GM21576 (cell line): ENCODE measurements around the gene NR3C2.

ENCODE experiments used
- ATAC-seq: cut with Tn5 transposase; IDR thresholded peaks from one replicate; pipeline ENCODE4 v1.9.1; 2021; ENCODE audit warnings: mild to moderate bottlenecking, moderate library complexity; ENCODE audit not compliant: unreplicated experiment

Gene NR3C2

GRCh38 chr4:148118179-148118578 is 324.0 kb downstream of the NR3C2 start:
- no peak for ATAC-seq

- ATAC-seq: no peak
These were observed 325.2 kb downstream of the NR3C2 start for GRCh38 chr4:148116969-148117368.

GRCh38 chr4:148116264-148116663 is 325.9 kb downstream of the NR3C2 start:
- ATAC-seq: no peak

GRCh38 chr4:148114436-148114835 is 327.8 kb downstream of the NR3C2 start:
- no peak for ATAC-seq

GRCh38 chr4:148112231-148112982 is 329.8 kb downstream of the NR3C2 start:
- no peak for ATAC-seq

- ATAC-seq: no peak
These were observed 332.0 kb downstream of the NR3C2 start for GRCh38 chr4:148110169-148110568.

- ATAC-seq: no peak
These were observed 333.0 kb downstream of the NR3C2 start for GRCh38 chr4:148109216-148109615.

GRCh38 chr4:148108766-148109165 is 333.4 kb downstream of the NR3C2 start:
- ATAC-seq: no peak

- ATAC-seq: no peak
These were observed 338.4 kb downstream of the NR3C2 start for GRCh38 chr4:148103597-148104355.

- no peak for ATAC-seq
These were observed 340.4 kb downstream of the NR3C2 start for GRCh38 chr4:148101790-148102189.

- no peak for ATAC-seq
These were observed 341.0 kb downstream of the NR3C2 start for GRCh38 chr4:148101235-148101634.

- no peak for ATAC-seq
These were observed 344.4 kb downstream of the NR3C2 start for GRCh38 chr4:148097801-148098200.

GRCh38 chr4:148095346-148095923 is 346.8 kb downstream of the NR3C2 start:
- ATAC-seq: no peak

- no peak for ATAC-seq
These were observed 348.1 kb downstream of the NR3C2 start for GRCh38 chr4:148094149-148094548.

- no peak for ATAC-seq
These were observed 349.1 kb downstream of the NR3C2 start for GRCh38 chr4:148093065-148093464.

GRCh38 chr4:148092316-148093014 is 349.7 kb downstream of the NR3C2 start:
- ATAC-seq: no peak

GRCh38 chr4:148091896-148092295 is 350.3 kb downstream of the NR3C2 start:
- ATAC-seq: no peak

- ATAC-seq: no peak
These were observed 351.4 kb downstream of the NR3C2 start for GRCh38 chr4:148090503-148091476.

- ATAC-seq: no peak
These were observed 352.2 kb downstream of the NR3C2 start for GRCh38 chr4:148090029-148090428.

GRCh38 chr4:148089624-148090023 is 352.6 kb downstream of the NR3C2 start:
- ATAC-seq: no peak
